ENCODE data around the gene SEC61A1.

SEC61A1 gene

DNA sequence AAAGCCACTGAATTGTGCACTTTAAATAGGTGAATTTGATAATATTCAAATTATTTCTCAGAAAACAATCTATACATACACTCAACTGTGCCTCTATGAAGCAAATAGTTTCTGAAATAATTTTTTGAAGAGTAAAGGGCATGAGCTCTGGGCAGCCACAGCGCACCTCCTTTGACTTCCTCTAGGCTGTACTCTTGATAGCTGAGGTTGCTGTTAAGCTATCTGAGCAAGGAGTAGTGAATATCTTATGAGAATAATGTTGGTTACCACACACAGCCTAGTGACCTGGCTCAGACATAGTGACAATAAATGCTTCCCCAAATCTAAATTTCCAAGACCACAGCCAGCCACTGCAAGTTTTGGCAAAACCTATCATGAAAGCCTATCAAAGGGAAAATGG is 11.6 kb upstream of the SEC61A1 start:
- no peak for TF ChIP-seq POLR2A (IDR thresholded peaks at IDR 0.05; ENCODE audit: low read depth, low read length)
- FAIRE-seq: no peak

DNA sequence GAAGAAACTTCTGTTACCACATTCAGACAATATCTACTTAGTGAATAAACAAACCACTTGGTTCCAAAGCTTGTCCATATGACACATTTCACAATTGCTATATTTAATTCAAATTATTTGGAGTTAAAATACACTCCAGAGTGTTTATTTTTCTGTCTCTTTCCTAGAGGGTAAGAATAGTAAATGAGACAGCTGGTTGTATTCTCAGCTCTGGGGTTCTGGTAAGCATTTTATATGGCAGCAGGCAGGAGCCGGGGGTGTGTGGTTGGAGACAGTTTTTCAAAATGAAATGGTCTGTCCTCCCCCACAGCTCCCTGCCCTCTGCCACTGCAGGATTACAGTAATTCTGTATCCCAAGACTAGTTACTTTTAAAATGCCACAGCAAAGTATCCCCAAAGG is 10.9 kb upstream of the SEC61A1 start:
- no peak for FAIRE-seq
- no peak for DNase-seq (ENCODE audit: insufficient read length, low spot score)
- TF ChIP-seq POLR2A (IDR thresholded peaks at IDR 0.05; ENCODE audit: low read depth, low read length): no peak

More for the DNA sequence above, 11.6 kb upstream of the SEC61A1 start:
- DNase-seq (ENCODE audit: insufficient read length, low spot score): no peak

DNA sequence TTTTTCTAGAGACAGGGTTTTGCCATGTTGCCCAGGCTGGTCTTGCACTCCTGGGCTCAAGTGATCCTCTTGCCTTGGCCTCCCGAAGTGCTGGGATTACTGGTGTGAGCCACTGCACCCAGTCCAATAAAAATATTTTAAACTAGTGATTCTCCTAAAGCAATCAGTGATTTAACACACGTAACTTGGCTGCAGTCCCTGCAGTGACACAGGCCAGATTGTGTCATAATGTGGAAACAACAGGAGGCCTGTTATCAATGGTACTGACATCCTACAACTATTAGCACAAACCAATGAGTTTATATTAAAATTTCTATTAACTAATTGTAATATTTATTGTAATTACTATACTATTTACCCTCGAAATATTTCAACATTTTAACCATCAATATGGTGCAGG is 1.6 kb upstream of the SEC61A1 start:
- TF ChIP-seq POLR2A (IDR thresholded peaks at IDR 0.05; ENCODE audit: low read depth, low read length): no peak
- no peak for DNase-seq (ENCODE audit: insufficient read length, low spot score)
- FAIRE-seq: no peak

DNA sequence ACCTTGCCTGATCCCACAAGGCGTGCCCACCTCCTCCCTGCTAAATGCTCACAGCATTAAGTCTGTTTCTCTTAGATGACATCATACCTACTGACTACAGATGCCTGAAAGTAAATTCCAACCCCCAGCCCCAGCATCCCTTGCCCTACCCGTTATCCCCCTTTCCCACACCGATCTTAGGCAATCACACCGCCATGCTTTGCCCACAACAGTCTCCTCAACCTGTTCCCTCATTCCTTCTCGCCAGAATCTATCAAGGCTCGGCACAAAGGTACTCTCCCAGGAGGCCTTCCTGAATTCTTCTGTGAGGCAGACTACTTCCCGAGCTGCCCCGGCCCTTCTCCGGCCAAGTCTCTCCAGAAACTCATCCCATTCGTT is 789 bp upstream of the SEC61A1 start:
- TF ChIP-seq POLR2A (IDR thresholded peaks at IDR 0.05; ENCODE audit: low read depth, low read length): no peak
- DNase-seq (ENCODE audit: insufficient read length, low spot score) (no peak), FAIRE-seq (no peak)

DNA sequence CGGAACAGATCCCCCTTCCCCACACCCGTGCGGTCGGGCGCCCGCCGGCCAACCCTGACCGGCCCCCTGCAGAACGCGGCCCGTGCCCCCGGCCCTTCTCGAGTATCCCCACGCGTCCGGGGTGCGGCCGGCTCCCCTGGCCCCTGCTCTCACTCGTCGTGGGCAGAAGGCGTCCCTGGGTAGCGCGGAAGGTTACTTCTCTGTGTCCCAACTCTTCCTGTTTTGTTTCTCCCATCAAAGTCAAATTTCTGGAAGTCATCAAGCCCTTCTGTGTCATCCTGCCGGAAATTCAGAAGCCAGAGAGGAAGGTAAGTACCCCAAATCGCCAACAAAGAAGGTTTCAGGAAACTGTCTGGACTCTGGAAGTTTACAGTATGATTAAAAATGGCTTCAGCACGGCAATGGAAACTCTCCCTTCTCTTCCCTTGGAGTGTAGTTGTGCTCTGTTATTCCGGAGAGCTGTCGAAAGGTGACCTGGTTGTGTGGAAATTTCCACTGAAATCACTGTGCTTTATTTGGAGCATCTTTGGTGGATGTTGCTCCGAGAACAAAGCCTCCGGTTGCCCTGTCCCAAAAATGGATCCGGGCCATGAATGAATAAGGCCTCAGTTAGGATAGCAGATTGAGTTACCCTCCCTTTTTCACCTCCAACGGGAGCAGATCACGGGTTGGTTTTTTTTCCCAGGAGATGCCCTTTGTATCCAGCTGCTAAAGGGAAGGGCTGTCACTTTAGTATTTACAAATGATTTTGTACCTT is 536 bp downstream of the SEC61A1 start:
- FAIRE-seq (no peak), DNase-seq (ENCODE audit: insufficient read length, low spot score) (no peak)
- TF ChIP-seq POLR2A (IDR thresholded peaks at IDR 0.05; ENCODE audit: low read depth, low read length): no peak

DNA sequence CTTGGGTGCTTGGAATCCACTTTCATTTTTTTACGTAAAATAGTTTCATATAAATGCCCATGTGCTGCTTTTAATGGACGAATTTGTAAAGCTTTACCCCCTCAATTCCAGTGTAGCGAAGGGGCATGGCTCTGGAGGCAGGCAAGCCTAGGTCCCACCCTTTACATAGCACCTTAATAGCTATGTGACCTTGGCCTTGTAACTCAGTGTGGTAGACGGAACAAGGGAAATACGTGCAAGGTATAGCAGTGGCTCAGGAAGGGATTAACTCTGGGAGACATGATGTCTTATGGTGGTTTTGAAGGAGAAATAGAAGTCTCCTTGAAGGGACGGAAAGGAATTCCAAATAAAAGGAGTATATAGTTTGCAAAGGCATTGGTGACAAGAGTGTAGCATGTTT is 1.4 kb downstream of the SEC61A1 start:
- TF ChIP-seq POLR2A (IDR thresholded peaks at IDR 0.05; ENCODE audit: low read depth, low read length): no peak
- no peak for DNase-seq (ENCODE audit: insufficient read length, low spot score)
- no peak for FAIRE-seq

DNA sequence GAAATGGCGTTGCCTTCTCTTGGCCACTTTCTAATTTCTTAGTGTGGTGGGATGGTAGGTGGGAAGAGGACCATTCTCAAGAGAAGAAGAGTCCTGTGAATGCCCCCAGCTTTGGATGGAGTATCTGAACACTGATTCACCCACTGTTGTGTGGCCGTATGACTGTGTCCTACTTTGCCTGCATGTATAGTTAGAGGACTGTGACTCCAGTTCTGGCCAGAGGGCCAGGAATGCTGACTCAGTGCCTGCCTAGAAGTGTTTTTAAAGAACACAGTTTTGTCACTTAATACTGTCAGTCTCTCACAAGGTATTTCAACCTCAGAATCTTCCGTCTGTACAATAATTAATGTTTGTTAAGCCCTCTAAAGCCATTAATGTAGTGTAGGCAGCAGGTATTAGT is 2.1 kb downstream of the SEC61A1 start:
- FAIRE-seq: peak; percentile 38
- TF ChIP-seq POLR2A (IDR thresholded peaks at IDR 0.05; ENCODE audit: low read depth, low read length): no peak
- DNase-seq (ENCODE audit: insufficient read length, low spot score): peak; percentile 57

DNA sequence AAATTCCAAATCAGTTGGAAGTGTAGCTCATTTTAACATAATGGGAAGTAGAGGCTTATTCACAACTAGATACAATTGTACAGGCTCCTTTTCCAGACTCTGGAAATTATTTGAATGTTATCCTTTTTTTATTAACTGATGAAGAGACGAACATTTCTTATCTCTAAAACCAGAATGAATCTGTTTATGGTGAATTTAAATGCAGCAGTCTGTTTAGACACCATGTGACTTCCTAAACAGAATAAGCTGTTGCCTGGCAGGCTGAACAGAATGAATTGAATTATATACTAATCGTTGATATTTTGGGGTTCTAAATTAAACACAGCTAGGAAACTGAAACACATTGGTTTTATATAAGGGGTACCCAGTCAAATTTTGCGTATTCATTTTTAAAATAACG is 4.0 kb downstream of the SEC61A1 start:
- DNase-seq (ENCODE audit: insufficient read length, low spot score): no peak
- no peak for TF ChIP-seq POLR2A (IDR thresholded peaks at IDR 0.05; ENCODE audit: low read depth, low read length)
- no peak for FAIRE-seq

DNA sequence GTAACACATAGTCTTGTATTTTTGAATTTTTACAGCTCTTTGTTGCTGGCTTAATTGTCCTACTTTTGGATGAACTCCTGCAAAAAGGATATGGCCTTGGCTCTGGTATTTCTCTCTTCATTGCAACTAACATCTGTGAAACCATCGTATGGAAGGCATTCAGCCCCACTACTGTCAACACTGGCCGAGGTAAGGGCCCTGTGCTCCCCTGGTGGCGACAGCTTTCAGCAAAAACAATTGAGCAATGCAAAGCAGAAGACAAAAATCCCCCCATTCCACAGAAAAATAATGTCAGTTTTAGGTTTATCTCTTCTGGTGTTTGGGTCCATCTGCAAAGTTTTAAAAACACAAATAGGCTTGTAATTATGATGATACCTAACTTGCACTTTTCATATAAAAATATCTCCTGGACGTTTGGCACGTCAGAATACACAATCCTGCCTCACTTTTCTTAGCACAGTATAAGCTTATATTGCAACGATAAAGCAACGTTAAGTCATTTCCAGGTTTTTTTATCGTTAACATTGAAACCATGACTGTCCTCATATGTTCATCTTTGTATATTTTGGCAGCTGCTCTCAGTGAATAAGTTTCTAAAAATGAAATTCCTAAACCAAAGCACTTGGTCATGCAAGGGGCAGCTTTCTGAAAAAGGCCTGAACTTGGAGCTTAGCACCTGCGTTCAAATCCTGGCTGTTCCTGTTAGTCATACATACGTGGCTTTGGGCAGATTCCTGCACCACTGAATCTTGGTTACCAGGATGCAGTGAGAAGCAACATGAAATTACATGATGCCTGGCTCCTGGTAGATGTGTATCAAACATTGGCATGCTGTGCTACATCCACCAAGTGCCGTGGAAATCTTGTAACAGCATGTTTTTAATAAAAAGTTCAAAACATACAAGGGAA is 8.5 kb downstream of the SEC61A1 start:
- TF ChIP-seq POLR2A (IDR thresholded peaks at IDR 0.05; ENCODE audit: low read depth, low read length): no peak
- FAIRE-seq: peak; percentile 27
- DNase-seq (ENCODE audit: insufficient read length, low spot score): no peak

DNA sequence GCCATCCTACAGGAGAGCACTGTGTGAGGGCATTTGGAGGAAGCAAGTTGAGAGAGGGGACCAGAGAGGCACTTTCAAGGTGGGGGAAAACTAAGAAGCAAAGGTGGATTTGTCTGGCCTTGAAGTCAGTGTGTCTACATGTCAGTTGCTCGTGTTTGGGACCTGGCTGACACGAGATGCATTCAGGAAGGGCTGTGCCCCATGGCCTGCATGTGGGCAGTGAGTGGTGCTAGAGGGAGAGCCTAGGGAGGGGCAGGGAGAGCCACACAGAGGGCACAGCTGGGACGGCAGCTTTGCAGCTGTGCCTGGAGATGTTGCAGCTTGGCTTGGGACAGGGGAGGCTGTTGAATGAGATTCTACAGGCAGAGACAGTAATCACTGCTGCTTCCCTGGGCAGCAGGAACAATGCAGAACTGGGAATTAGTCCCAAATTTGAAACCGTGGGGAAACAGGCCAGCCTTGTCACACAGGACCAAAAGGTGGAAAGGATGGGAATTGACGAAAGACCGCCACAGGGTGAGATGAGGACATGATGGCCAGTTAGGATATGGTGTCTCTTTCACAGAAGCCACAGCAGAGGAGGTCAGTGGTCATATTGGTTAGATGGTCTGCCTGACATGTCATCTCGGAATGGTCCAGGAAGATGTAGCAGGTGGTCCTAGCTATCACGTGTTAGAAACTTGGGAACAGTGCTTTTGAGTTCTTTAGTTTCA is 10.0 kb downstream of the SEC61A1 start:
- no peak for FAIRE-seq
- no peak for DNase-seq (ENCODE audit: insufficient read length, low spot score)
- TF ChIP-seq POLR2A (IDR thresholded peaks at IDR 0.05; ENCODE audit: low read depth, low read length): no peak

DNA sequence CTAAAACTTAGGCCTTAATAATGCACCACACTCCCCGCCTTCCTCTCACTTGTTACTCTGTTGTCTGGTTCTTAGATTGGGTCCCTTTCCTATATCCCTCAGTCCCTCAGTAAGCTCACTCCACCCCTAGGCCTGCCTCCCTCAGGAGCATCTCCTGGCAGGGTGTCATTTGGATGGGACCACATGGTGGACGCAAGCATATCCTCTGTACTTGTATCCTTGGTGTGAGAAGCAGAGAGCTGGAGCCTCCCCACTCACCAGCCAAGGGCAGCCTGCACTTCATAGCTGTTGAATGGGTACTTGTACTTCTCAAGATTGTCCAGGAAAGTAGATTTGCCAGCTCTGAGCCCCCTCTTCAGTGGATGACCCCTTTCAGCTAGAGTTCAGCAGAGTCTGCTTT is 11.6 kb downstream of the SEC61A1 start:
- TF ChIP-seq POLR2A (IDR thresholded peaks at IDR 0.05; ENCODE audit: low read depth, low read length): no peak
- no peak for DNase-seq (ENCODE audit: insufficient read length, low spot score)
- FAIRE-seq: no peak

DNA sequence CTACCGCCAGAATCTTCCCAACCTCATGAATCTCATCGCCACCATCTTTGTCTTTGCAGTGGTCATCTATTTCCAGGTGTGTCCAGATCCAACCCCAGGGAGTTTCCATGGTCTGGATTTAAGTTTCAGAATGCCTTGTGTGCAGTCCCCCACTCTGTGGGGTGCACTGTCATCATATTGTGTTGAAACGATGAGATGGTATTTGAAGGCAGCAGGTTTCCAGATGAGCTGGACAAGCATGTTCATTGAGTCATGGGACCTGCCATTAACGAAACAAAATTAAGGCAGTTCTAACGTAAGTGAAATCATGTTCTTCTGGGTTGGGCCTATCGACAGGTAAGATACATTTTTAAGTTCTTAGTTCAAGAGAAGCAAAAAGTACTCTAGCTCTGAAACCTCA is 12.7 kb downstream of the SEC61A1 start:
- TF ChIP-seq POLR2A (IDR thresholded peaks at IDR 0.05; ENCODE audit: low read depth, low read length): no peak
- DNase-seq (ENCODE audit: insufficient read length, low spot score): no peak
- no peak for FAIRE-seq

DNA sequence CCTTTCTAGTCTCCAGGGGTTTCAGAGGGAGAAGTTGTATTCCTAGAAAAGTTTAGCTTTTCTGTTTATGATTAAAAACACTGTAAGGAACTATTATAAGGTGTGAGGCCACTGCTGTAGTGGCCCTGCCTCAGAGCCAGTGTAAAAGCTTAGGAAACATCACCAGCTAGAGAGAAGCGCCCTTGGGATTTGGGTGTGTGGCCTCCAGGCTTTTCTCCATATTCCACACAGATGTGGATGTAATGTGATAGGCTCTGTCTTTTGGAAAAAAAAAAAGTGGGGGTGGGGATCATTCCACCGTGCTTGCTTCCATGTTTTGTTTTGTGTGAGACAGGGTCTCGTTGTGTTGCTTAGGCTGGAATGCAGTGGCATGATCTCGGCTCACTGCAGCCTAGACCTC is 13.9 kb downstream of the SEC61A1 start:
- TF ChIP-seq POLR2A (IDR thresholded peaks at IDR 0.05; ENCODE audit: low read depth, low read length): no peak
- FAIRE-seq: no peak
- DNase-seq (ENCODE audit: insufficient read length, low spot score): no peak

DNA sequence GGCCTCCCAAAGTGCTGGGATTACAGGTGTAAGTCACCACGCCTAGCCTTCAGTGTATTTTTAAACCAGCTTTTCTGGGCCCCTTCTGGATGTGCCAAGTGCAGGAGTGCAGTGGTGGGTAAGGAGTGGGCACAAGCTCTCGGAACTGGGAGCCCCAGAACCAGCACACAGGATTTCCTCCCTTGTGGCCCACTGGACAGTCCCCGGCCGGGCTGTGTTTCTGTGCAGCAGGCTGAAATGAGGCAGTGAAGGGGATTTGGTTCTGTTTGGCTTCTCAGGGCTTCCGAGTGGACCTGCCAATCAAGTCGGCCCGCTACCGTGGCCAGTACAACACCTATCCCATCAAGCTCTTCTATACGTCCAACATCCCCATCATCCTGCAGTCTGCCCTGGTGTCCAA is 14.4 kb downstream of the SEC61A1 start:
- no peak for TF ChIP-seq POLR2A (IDR thresholded peaks at IDR 0.05; ENCODE audit: low read depth, low read length)
- FAIRE-seq: no peak

More for the DNA sequence above, 14.4 kb downstream of the SEC61A1 start:
- DNase-seq (ENCODE audit: insufficient read length, low spot score): no peak

All from H54 (cell line).